Chondrocyte (in vitro differentiated cells): ENCODE data around the gene TULP3. TPM values are rescaled to one million over a fixed set of nuclear protein-coding genes. Genes with fewer than 3 reads are reported as not detected.

Experiments used
- DNase-seq: peaks from one replicate; pipeline ENCODE4 v3.0.0; 2021; ENCODE audit warnings: mixed read lengths, low spot score
- H3K27ac Mint-ChIP-seq: one replicate; pipeline ENCODE4 v1.8.0; 2021; ENCODE audit warnings: mild to moderate bottlenecking, moderate library complexity, mixed read lengths; ENCODE audit not compliant: unreplicated experiment
- H3K27me3 Mint-ChIP-seq: 2 replicates; pipeline ENCODE4 v1.8.0; 2021; ENCODE audit warnings: low read depth, mixed read lengths
- H3K36me3 Mint-ChIP-seq: 2 replicates; pipeline ENCODE4 v1.8.0; 2021; ENCODE audit warnings: low read depth, mixed read lengths
- H3K4me1 Mint-ChIP-seq: 2 replicates; pipeline ENCODE4 v1.8.0; 2021; ENCODE audit warnings: low read depth, mild to moderate bottlenecking, mixed read lengths
- H3K4me3 Mint-ChIP-seq: one replicate; pipeline ENCODE4 v1.8.0; 2021; ENCODE audit warnings: mild to moderate bottlenecking, moderate library complexity, mixed read lengths; ENCODE audit not compliant: unreplicated experiment
- H3K9me3 Mint-ChIP-seq: 2 replicates; pipeline ENCODE4 v1.8.0; 2021; ENCODE audit warnings: low read depth, mixed read lengths
- CTCF ChIP-seq: fragments of 200-600 bp; sonication (generic); IDR thresholded peaks from 2 replicates; pipeline ENCODE4 v1.5.0; 2021; ENCODE audit warnings: antibody characterized with exemption, mild to moderate bottlenecking, moderate library complexity
- total RNA-seq: library from RNA; stranded (reverse); gene quantifications from 3 replicates; pipeline ENCODE4 v1.2.1, GENCODE V29; 2021

The TULP3 gene
- total RNA-seq, 1 donor from 2014 or later, result 30.6 TPM

- H3K27ac Mint-ChIP-seq, result no peak overlapping the region
- no peaks in the 10 kb centered on the region for H3K36me3 Mint-ChIP-seq
- H3K27me3 Mint-ChIP-seq, result no peaks in the 10 kb centered on the region
- no peak overlapping the region for H3K4me3 Mint-ChIP-seq
- DNase-seq, result no peak
- no peak for TF ChIP-seq CTCF
- no peaks in the 10 kb centered on the region for H3K9me3 Mint-ChIP-seq
- peaks cover 18% of the 10 kb centered on the region for H3K4me1 Mint-ChIP-seq
Observed at GRCh38 chr12:2851931-2852330, 38.8 kb upstream of the TULP3 start.

- H3K4me3 Mint-ChIP-seq, result no peak overlapping the region
- H3K9me3 Mint-ChIP-seq, result no peaks in the 10 kb centered on the region
- peaks cover 1% of the 10 kb centered on the region for H3K36me3 Mint-ChIP-seq
- TF ChIP-seq CTCF, result peak; percentile 87
- H3K27ac Mint-ChIP-seq, result peak overlapping the region; percentile 49
- H3K27me3 Mint-ChIP-seq, result no peaks in the 10 kb centered on the region
- peak; percentile 88 for DNase-seq
- H3K4me1 Mint-ChIP-seq, result peaks cover 18% of the 10 kb centered on the region
Observed at GRCh38 chr12:2853626-2854025, 37.1 kb upstream of the TULP3 start.

DNA sequence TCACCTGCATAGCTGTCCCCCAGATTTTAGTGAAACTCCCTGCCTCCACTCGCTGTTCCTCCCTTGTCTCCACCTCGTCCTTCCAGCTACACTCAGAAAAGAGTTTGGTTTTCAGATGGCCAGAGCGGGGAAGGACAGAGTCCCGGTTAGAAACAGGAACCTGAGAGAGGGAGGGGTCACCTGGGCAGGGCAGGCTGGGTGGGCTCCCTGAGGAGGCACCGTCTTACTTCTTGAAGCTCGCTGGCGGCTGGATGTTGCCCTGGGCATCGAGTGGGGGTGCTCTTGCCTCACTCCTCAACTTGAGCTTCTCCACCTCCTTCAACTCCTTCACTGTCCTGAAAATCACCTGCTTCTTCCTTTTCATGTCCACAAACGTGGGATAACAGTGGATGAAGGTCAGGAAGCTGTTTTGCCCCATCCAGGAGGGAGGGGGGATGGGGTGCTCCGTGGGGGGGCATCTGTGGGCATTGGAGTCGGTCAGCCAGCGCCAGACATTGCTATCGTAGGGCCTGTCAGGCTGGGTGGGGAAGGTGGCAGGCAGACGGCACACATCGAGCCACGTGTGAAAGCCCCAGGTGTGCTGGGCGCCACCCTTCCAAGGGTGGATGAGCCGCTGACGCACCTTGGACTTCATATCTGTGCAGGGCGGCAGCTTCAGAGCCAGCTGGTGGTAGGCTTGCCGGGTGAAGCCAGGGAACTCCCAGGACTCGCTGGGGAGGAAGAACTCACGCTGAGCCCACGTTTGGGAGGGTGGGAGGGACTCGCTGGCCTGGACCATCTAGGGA is 35.8 kb upstream of the TULP3 start:
- DNase-seq, result peak; percentile 75
- TF ChIP-seq CTCF, result no peak
- H3K36me3 Mint-ChIP-seq, result peaks cover 2% of the 10 kb centered on the region
- H3K27me3 Mint-ChIP-seq, result no peaks in the 10 kb centered on the region
- no peak overlapping the region for H3K27ac Mint-ChIP-seq
- peaks cover 10% of the 10 kb centered on the region for H3K4me1 Mint-ChIP-seq
- no peak overlapping the region for H3K4me3 Mint-ChIP-seq
- H3K9me3 Mint-ChIP-seq, result no peaks in the 10 kb centered on the region

DNA sequence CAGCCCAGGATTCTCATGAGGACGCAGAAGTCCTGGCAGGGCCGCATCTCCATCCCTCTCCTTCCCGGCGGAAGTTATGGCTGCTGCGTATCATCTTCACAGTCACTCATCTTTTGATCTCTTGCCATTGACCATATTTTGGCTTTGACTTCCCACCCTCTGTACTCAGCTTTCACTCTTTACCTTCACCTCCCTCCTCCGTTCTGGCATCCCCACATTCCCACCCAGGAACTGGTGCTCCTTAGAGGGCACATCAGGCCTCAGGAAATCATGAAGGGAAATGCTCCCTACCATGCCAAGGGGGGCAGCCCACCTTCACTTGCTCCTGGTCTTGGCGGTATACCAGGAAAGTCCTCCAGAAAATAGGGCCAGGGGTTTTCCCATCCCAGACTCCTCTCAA is 35.1 kb upstream of the TULP3 start:
- peaks cover 7% of the 10 kb centered on the region for H3K4me1 Mint-ChIP-seq
- H3K36me3 Mint-ChIP-seq, result peaks cover 2% of the 10 kb centered on the region
- TF ChIP-seq CTCF, result no peak
- H3K4me3 Mint-ChIP-seq, result no peak overlapping the region
- H3K9me3 Mint-ChIP-seq, result no peaks in the 10 kb centered on the region
- DNase-seq, result peak; percentile 46
- no peaks in the 10 kb centered on the region for H3K27me3 Mint-ChIP-seq
- no peak overlapping the region for H3K27ac Mint-ChIP-seq

DNA sequence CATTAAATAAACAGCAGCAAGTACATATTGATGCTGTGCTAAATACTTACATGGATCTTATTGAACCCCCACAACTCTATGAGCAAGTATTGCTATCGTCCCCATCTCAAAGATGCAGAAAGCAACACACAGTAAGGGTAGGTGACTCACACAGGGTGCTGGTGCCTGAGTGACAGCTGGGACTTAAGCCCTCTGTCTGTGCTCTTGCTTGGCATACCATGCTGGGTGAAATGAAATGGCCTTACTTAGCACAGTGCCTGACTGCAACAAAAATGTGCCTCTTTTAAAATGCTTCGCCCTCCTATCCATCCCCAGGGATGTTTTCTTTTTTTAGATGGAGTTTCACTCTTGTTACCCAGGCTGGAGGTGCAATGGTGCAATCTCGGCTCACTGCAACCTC is 34.6 kb upstream of the TULP3 start:
- Mint-ChIP-seq H3K27ac (no peak overlapping the region), H3K27me3 (no peaks in the 10 kb centered on the region), H3K9me3 (no peaks in the 10 kb centered on the region), H3K36me3 (peaks cover 2% of the 10 kb centered on the region), H3K4me1 (peaks cover 7% of the 10 kb centered on the region), H3K4me3 (no peak overlapping the region)
- DNase-seq, result peak; percentile 21
- no peak for TF ChIP-seq CTCF
